HepG2 (cell line): Measurements from ENCODE around the gene CCDC57. TPM values are rescaled to one million over a fixed set of nuclear protein-coding genes. Genes with fewer than 3 reads are reported as not detected.

Source experiments
- AGO2 ChIP-seq: fragments of 200-400 bp; formaldehyde crosslinking; optimal IDR thresholded peaks from 2 replicates; pipeline ENCODE3; 2017; ENCODE audit warnings: mild to moderate bottlenecking, low read depth, low read length, moderate library complexity
- AHR ChIP-seq: IDR thresholded peaks from 2 replicates; pipeline ENCODE4 v1.6.1; 2018; ENCODE audit warnings: missing genetic modification reagents, missing compliant biosample characterization
- AKAP8 ChIP-seq: sonication (generic); formaldehyde crosslinking; IDR thresholded peaks from 2 replicates; pipeline ENCODE4 v1.5.1; 2020; ENCODE audit warnings: mild to moderate bottlenecking, missing genetic modification reagents
- CCAR2 ChIP-seq: fragments of 200-400 bp; formaldehyde crosslinking; optimal IDR thresholded peaks from 2 replicates; pipeline ENCODE3; 2018; ENCODE audit warnings: low read depth, mild to moderate bottlenecking, low read length, moderate library complexity
- DMTF1 ChIP-seq: sonication (generic); formaldehyde crosslinking; IDR thresholded peaks from 2 replicates; pipeline ENCODE4 v1.4.0; 2020; ENCODE audit warnings: mild to moderate bottlenecking, missing genetic modification reagents
- ETS1 ChIP-seq: sonication (generic); formaldehyde crosslinking; IDR thresholded peaks from 2 replicates; pipeline ENCODE4 v1.4.0; 2020; ENCODE audit warnings: missing genetic modification reagents
- FIP1L1 ChIP-seq: fragments of 200-400 bp; formaldehyde crosslinking; IDR thresholded peaks from 2 replicates; pipeline ENCODE4 v1.6.1; 2018; ENCODE audit warnings: low read depth, mild to moderate bottlenecking, low read length, moderate library complexity, borderline replicate concordance; ENCODE audit not compliant: insufficient read depth
- KDM2A ChIP-seq: sonication (generic); formaldehyde crosslinking; IDR thresholded peaks from 2 replicates; pipeline ENCODE4 v1.4.0; 2020; ENCODE audit warnings: low read depth, missing genetic modification reagents, borderline replicate concordance
- POLR2AphosphoS2 ChIP-seq: IDR thresholded peaks from 2 replicates; pipeline ENCODE4 v1.6.1; 2011; ENCODE audit warnings: low read depth, low read length, improper control_type of control experiment
- PRPF4 ChIP-seq: fragments of 200-400 bp; formaldehyde crosslinking; IDR thresholded peaks from 2 replicates; pipeline ENCODE4 v1.6.1; 2016; ENCODE audit warnings: low read length, low read depth; ENCODE audit not compliant: poor library complexity, severe bottlenecking
- RARA ChIP-seq: IDR thresholded peaks from 2 replicates; pipeline ENCODE4 v1.6.1; 2016; ENCODE audit warnings: missing genetic modification reagents, missing compliant biosample characterization
- RFXAP ChIP-seq: sonication (generic); formaldehyde crosslinking; IDR thresholded peaks from 2 replicates; pipeline ENCODE4 v1.4.0; 2020; ENCODE audit warnings: missing genetic modification reagents, borderline replicate concordance
- SIX1 ChIP-seq: sonication (generic); formaldehyde crosslinking; IDR thresholded peaks from 2 replicates; pipeline ENCODE4 v1.4.0; 2020; ENCODE audit warnings: missing genetic modification reagents, borderline replicate concordance
- SKI ChIP-seq: fragments of 450-650 bp; IDR thresholded peaks from one replicate; pipeline ENCODE4 v1.6.1; 2018; ENCODE audit warnings: mild to moderate bottlenecking; ENCODE audit not compliant: partially characterized antibody
- SP140L ChIP-seq: sonication (generic); formaldehyde crosslinking; IDR thresholded peaks from 2 replicates; pipeline ENCODE4 v1.4.0; 2020; ENCODE audit warnings: missing genetic modification reagents, borderline replicate concordance
- STAG1 ChIP-seq: sonication (generic); formaldehyde crosslinking; IDR thresholded peaks from 2 replicates; pipeline ENCODE4 v1.4.0; 2020; ENCODE audit warnings: missing genetic modification reagents
- STAT5B ChIP-seq: sonication (generic); formaldehyde crosslinking; IDR thresholded peaks from 2 replicates; pipeline ENCODE4 v1.4.0; 2020; ENCODE audit warnings: missing genetic modification reagents
- U2AF1 ChIP-seq: fragments of 200-400 bp; formaldehyde crosslinking; optimal IDR thresholded peaks from 2 replicates; pipeline ENCODE3; 2017; ENCODE audit warnings: mild to moderate bottlenecking, low read depth, low read length
- ZBTB34 ChIP-seq: sonication (generic); formaldehyde crosslinking; IDR thresholded peaks from 2 replicates; pipeline ENCODE4 v1.8.0; 2022; ENCODE audit warnings: mild to moderate bottlenecking, missing genetic modification reagents
- ZFY ChIP-seq: sonication (generic); formaldehyde crosslinking; IDR thresholded peaks from 2 replicates; pipeline ENCODE4 v1.4.0; 2020; ENCODE audit warnings: missing genetic modification reagents
- ZNF350 ChIP-seq: sonication (generic); formaldehyde crosslinking; IDR thresholded peaks from 2 replicates; pipeline ENCODE4 v1.4.0; 2020; ENCODE audit warnings: mild to moderate bottlenecking, low read depth, missing genetic modification reagents, borderline replicate concordance
- ZNF746 ChIP-seq: sonication (generic); formaldehyde crosslinking; IDR thresholded peaks from 2 replicates; pipeline ENCODE4 v1.8.0; 2022; ENCODE audit warnings: mild to moderate bottlenecking, missing genetic modification reagents
- polyA plus RNA-seq, 8 experiments: library from polyadenylated mRNA; depleted of rRNA in 3 of 8; stranded (reverse) in 7 of 8; unstranded in 1 of 8; fragments of >200 nt; fragmentation: Illumina TruSeq in 4 of 8; extraction: Trizol in 4 of 8; gene quantifications; 2 replicates each; pipeline versions ENCODE4 v1.2.1 to v1.2.3, GENCODE V29; 2011 to 2016; ENCODE audit warnings: low read depth in 4 of 8, missing spikeins in 1 of 8, mixed read lengths in 1 of 8; ENCODE audit not compliant: insufficient read depth in 1 of 8
- total RNA-seq, 5 experiments: library from RNA; depleted of rRNA; stranded (reverse); fragments of >200 nt; fragmentation: Illumina TruSeq; extraction: Trizol; gene quantifications; 2 replicates each; pipeline ENCODE4 v1.2.3, GENCODE V29; 2016; ENCODE audit warnings: low read depth in 1 of 5
- TF ChIP-seq, protein P1 (sequence below): sonication (generic); formaldehyde crosslinking; IDR thresholded peaks from 2 replicates; pipeline ENCODE4 v1.5.1; 2020; ENCODE audit warnings: missing genetic modification reagents, mild to moderate bottlenecking, borderline replicate concordance

The CCDC57 gene
- total and polyA plus RNA-seq, 2 of the 13 experiments (the other 11 are each of a cell fraction or from before 2014, with no cell fraction given) = 59.3 to 59.9 TPM

- TF ChIP-seq, protein P1, sequence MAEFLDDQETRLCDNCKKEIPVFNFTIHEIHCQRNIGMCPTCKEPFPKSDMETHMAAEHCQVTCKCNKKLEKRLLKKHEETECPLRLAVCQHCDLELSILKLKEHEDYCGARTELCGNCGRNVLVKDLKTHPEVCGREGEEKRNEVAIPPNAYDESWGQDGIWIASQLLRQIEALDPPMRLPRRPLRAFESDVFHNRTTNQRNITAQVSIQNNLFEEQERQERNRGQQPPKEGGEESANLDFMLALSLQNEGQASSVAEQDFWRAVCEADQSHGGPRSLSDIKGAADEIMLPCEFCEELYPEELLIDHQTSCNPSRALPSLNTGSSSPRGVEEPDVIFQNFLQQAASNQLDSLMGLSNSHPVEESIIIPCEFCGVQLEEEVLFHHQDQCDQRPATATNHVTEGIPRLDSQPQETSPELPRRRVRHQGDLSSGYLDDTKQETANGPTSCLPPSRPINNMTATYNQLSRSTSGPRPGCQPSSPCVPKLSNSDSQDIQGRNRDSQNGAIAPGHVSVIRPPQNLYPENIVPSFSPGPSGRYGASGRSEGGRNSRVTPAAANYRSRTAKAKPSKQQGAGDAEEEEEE (CRISPR knock-in tag) = no peak
- TF ChIP-seq FIP1L1 (0 out of 2 replicates have a peak, but pooled peaks have one; percentile 87), SP140L (0 out of 2 replicates have a peak, but pooled peaks have one; percentile 49), AGO2 (peak; percentile 28), ZNF746 (peak; percentile 19; the same call in 1 of the 2 replicates), SIX1 (CRISPR knock-in tag) (no peak), STAG1 (CRISPR knock-in tag) (peak; percentile 88), ZNF350 (peak; percentile 9; the same call in 1 of the 2 replicates), U2AF1 (peak; percentile 57), ZFY (CRISPR knock-in tag) (no peak), ETS1 (0 out of 2 replicates have a peak, but pooled peaks have one; percentile 0), POLR2AphosphoS2 (peak; percentile 56), AHR (CRISPR knock-in tag) (peak; percentile 4; the same call in 1 of the 2 replicates), AKAP8 (CRISPR knock-in tag) (0 out of 2 replicates have a peak, but pooled peaks have one; percentile 18), DMTF1 (CRISPR knock-in tag) (no peak), PRPF4 (peak; percentile 50), CCAR2 (peak; percentile 15), STAT5B (CRISPR knock-in tag) (no peak), SKI (peak; percentile 44), ZBTB34 (no peak), RARA (CRISPR knock-in tag) (0 out of 2 replicates have a peak, but pooled peaks have one; percentile 4), RFXAP (CRISPR knock-in tag) (no peak), KDM2A (peak; percentile 49; the same call in 1 of the 2 replicates)
Observed at GRCh38 chr17:82244413-82245133, 31.9 kb upstream of the CCDC57 start (continued).
